HEK293 (cell line): ENCODE data around the gene IL16.

Experiments used
- BCL11A ChIP-seq: fragments of 450-650 bp; formaldehyde crosslinking; IDR thresholded peaks from 2 replicates; pipeline ENCODE4 v1.5.1; 2016; ENCODE audit warnings: low read depth, missing biosample characterization, missing genetic modification characterization
- GLIS2 ChIP-seq: fragments of 450-650 bp; formaldehyde crosslinking; IDR thresholded peaks from 2 replicates; pipeline ENCODE4 v1.5.1; 2016; ENCODE audit warnings: missing biosample characterization, missing genetic modification characterization
- ZNF10 ChIP-seq: fragments of 450-650 bp; formaldehyde crosslinking; IDR thresholded peaks from 2 replicates; pipeline ENCODE4 v1.5.1; 2017; ENCODE audit warnings: missing biosample characterization, missing genetic modification characterization
- ZNF114 ChIP-seq: fragments of 450-650 bp; formaldehyde crosslinking; IDR thresholded peaks from 2 replicates; pipeline ENCODE4 v1.5.0; 2017; ENCODE audit warnings: missing biosample characterization, missing genetic modification characterization
- TF ChIP-seq, protein P1 (sequence below): IDR thresholded peaks from 2 replicates; pipeline ENCODE4 v1.6.1; 2011; ENCODE audit warnings: mild to moderate bottlenecking, low read depth, low read length, borderline replicate concordance
- TF ChIP-seq, protein P2 (sequence below): fragments of 450-650 bp; formaldehyde crosslinking; IDR thresholded peaks from 2 replicates; pipeline ENCODE4 v1.5.1; 2016; ENCODE audit warnings: missing biosample characterization, missing genetic modification characterization, low read depth

DNA sequence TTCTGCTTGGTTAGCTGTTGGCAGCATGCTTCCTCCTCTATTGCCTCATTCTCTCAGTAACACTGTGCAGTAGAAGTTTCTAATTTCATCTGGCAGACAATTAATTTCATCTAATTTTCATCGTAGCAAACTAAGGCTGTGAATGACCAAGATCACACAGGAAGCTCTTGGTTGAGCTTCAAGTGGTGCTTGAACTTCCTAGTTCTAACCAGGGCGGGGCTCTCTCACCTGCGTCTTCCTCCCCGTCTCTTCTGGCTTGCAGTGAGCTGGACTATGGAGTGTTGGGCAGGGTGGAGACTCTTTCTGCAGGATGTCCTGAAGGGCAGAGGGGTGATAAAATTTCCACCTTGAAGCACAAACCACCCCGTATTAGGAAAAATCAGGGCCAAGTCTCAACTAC, 2.0 kb upstream of the IL16 start:
- TF ChIP-seq GLIS2 (tag by site-specific recombination) (no peak), ZNF10 (no peak), ZNF114 (tag by site-specific recombination) (no peak), BCL11A (tag by site-specific recombination) (no peak)
- TF ChIP-seq, protein P1, sequence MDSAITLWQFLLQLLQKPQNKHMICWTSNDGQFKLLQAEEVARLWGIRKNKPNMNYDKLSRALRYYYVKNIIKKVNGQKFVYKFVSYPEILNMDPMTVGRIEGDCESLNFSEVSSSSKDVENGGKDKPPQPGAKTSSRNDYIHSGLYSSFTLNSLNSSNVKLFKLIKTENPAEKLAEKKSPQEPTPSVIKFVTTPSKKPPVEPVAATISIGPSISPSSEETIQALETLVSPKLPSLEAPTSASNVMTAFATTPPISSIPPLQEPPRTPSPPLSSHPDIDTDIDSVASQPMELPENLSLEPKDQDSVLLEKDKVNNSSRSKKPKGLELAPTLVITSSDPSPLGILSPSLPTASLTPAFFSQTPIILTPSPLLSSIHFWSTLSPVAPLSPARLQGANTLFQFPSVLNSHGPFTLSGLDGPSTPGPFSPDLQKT = no peak
- TF ChIP-seq, protein P2, sequence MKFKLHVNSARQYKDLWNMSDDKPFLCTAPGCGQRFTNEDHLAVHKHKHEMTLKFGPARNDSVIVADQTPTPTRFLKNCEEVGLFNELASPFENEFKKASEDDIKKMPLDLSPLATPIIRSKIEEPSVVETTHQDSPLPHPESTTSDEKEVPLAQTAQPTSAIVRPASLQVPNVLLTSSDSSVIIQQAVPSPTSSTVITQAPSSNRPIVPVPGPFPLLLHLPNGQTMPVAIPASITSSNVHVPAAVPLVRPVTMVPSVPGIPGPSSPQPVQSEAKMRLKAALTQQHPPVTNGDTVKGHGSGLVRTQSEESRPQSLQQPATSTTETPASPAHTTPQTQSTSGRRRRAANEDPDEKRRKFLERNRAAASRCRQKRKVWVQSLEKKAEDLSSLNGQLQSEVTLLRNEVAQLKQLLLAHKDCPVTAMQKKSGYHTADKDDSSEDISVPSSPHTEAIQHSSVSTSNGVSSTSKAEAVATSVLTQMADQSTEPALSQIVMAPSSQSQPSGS (tag by site-specific recombination) = no peak
